ENCODE measurements around the gene FAM181B. TPM values are rescaled to one million over a fixed set of nuclear protein-coding genes. Genes with fewer than 3 reads are reported as not detected.

FAM181B gene, protein sequence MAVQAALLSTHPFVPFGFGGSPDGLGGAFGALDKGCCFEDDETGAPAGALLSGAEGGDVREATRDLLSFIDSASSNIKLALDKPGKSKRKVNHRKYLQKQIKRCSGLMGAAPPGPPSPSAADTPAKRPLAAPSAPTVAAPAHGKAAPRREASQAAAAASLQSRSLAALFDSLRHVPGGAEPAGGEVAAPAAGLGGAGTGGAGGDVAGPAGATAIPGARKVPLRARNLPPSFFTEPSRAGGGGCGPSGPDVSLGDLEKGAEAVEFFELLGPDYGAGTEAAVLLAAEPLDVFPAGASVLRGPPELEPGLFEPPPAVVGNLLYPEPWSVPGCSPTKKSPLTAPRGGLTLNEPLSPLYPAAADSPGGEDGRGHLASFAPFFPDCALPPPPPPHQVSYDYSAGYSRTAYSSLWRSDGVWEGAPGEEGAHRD
- polyA plus RNA-seq, result 0.01 TPM in 2 of 3 replicates, not detected in the other
- not detected for polyA plus RNA-seq (2011; ENCODE audit: low read depth)
- 0.01 TPM in 1 of 2 replicates, not detected in the other for polyA plus RNA-seq (2011; cell fraction: cytosol; rRNA removed)
- not detected in 2 replicates for polyA plus RNA-seq (2011; cell fraction: nucleus; rRNA removed)
- polyA plus RNA-seq (2012; ENCODE audit: low replicate concordance), result 0.03 and 0.04 TPM in 2 replicates
- polyA minus RNA-seq, result not detected in 3 replicates
- not detected for polyA minus RNA-seq (2011; cell fraction: cytosol; rRNA and poly(A)+ RNA removed)
- polyA minus RNA-seq (2011; cell fraction: nucleus; rRNA and poly(A)+ RNA removed), result not detected in 2 replicates

DNA sequence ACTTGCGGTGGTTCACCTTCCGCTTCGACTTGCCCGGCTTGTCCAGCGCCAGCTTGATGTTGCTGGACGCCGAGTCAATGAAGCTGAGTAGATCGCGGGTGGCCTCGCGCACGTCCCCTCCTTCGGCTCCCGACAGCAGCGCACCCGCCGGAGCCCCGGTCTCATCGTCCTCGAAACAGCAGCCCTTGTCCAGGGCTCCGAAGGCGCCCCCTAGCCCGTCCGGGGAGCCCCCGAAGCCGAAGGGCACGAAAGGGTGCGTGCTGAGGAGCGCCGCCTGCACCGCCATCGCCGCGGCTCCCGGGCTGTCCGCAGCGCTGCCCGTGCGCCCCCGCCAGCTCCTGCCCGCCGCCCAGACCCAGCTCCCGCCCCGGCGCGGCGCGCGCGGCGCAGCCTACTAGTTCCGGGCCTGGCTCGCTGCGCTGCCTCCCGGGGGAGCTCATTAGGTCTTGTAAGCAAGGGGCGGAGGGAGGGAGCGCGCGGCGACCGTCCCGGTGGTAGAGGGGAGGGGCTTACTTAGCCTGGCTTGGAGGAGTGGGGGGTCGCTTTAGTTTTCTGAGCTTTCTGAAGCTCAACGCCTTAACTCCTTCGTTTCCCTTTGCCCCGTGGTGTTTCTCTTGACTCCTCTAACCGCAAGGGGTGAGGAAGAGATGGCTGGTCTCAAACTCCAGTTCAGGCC is at the start of gene FAM181B:
Gene FAM181B, minus strand, starts transcription at position 421 of the 676 bp plus-strand sequence. Its CDS starts 135 bp downstream, at position 286.
- FAIRE-seq, result no peak

DNA sequence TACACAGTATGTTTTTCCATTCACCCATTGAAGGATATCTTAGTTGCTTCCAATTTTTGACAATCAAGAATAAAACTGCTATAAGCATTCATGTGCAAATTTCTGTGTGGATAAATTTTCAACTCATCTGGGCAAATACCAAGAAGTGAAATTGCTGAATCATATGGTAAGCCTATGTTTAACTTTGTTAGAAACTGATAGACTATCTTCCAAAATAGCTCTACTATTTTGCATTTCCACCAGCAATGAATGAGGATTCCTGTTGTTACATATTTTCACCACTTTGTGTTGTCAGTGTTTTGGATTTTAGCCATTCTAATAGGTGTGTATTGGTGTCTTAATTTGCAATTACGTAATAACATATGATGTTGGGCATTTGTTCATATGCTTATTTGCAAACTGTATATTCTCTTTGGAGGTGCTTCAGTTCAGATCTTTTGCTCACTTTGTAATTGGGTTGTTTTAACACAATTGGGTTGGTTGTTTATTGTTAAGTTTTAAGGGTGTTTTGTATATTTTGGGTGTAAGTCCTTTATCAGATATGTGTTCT is 49.2 kb upstream of the FAM181B start:
- Histone ChIP-seq H3K4me1 (ENCODE audit: control insufficient read depth, extremely low read depth, insufficient read depth, low read length) (no peaks in the 10 kb centered on the region), H3K27me3 (ENCODE audit: control insufficient read depth, extremely low read depth, insufficient read depth, low read length) (no peaks in the 10 kb centered on the region), H3K27ac (ENCODE audit: control insufficient read depth, insufficient read depth, low read length) (no peak overlapping the region), H3K79me2 (ENCODE audit: control insufficient read depth, insufficient read depth, low read length) (no peaks in the 10 kb centered on the region), H4K20me1 (ENCODE audit: control insufficient read depth, extremely low read depth, insufficient read depth, low read length) (no peaks in the 10 kb centered on the region), H3K36me3 (ENCODE audit: control insufficient read depth in 2 of 2, extremely low read depth in 1 of 2, insufficient read depth in 2 of 2, low read length in 2 of 2) (no peaks in the 10 kb centered on the region), H3K4me2 (ENCODE audit: control insufficient read depth, extremely low read depth, insufficient read depth, low read depth, low read length) (no peak overlapping the region), H2AFZ (ENCODE audit: control insufficient read depth, low read length) (no peak overlapping the region), H3K9me3 (ENCODE audit: control insufficient read depth, low read depth, low read length) (no peaks in the 10 kb centered on the region), H3K4me3 (ENCODE audit: control insufficient read depth in 2 of 3, extremely low read depth in 1 of 3, insufficient read depth in 2 of 3, low read depth in 1 of 3, low read length in 3 of 3) (no peak overlapping the region), H3K9ac (ENCODE audit: control insufficient read depth, extremely low read depth, insufficient read depth, low read length) (no peak overlapping the region), H3K9me1 (ENCODE audit: control insufficient read depth, extremely low read depth, insufficient read depth, low read length) (no peaks in the 10 kb centered on the region)
- DNase-seq (ENCODE audit: low read depth, low spot score) (no peak), FAIRE-seq (no peak)
- no peak for TF ChIP-seq EZH2 (IDR thresholded peaks at IDR 0.05; ENCODE audit: low read length)
- TF ChIP-seq, protein P1, sequence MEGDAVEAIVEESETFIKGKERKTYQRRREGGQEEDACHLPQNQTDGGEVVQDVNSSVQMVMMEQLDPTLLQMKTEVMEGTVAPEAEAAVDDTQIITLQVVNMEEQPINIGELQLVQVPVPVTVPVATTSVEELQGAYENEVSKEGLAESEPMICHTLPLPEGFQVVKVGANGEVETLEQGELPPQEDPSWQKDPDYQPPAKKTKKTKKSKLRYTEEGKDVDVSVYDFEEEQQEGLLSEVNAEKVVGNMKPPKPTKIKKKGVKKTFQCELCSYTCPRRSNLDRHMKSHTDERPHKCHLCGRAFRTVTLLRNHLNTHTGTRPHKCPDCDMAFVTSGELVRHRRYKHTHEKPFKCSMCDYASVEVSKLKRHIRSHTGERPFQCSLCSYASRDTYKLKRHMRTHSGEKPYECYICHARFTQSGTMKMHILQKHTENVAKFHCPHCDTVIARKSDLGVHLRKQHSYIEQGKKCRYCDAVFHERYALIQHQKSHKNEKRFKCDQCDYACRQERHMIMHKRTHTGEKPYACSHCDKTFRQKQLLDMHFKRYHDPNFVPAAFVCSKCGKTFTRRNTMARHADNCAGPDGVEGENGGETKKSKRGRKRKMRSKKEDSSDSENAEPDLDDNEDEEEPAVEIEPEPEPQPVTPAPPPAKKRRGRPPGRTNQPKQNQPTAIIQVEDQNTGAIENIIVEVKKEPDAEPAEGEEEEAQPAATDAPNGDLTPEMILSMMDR (optimal IDR thresholded peaks at IDR 0.05 in 1 of 3, IDR thresholded peaks at IDR 0.05 in 1 of 3, conservative IDR thresholded peaks at IDR 0.05 in 1 of 3; ENCODE audit: extremely low read depth in 1 of 3, insufficient read depth in 2 of 3, low read length in 3 of 3), result no peak
- dilution Hi-C loops (cut with MboI; ENCODE audit: extremely low pct_ligation_motif_present, low sequenced_read_pairs), result no loop called here

More for the DNA sequence above, at the start of gene FAM181B:
- no peaks in the 10 kb centered on the region for H3K79me2 ChIP-seq (ENCODE audit: control insufficient read depth, insufficient read depth, low read length)
- H2AFZ ChIP-seq (ENCODE audit: control insufficient read depth, low read length), result peak within 1 kb of the TSS; percentile 84
- H3K27me3 ChIP-seq (ENCODE audit: control insufficient read depth, extremely low read depth, insufficient read depth, low read length), result peaks cover 37% of the 10 kb centered on the region
- TF ChIP-seq EZH2 (IDR thresholded peaks at IDR 0.05; ENCODE audit: low read length), result peak; percentile 79
- TF ChIP-seq, protein P1 (optimal IDR thresholded peaks at IDR 0.05 in 1 of 3, IDR thresholded peaks at IDR 0.05 in 1 of 3, conservative IDR thresholded peaks at IDR 0.05 in 1 of 3; ENCODE audit: extremely low read depth in 1 of 3, insufficient read depth in 2 of 3, low read length in 3 of 3), result peak in 1 of 3 experiments; percentile 13
- H3K4me2 ChIP-seq (ENCODE audit: control insufficient read depth, extremely low read depth, insufficient read depth, low read depth, low read length), result peak within 1 kb of the TSS; percentile 76
- H3K4me1 ChIP-seq (ENCODE audit: control insufficient read depth, extremely low read depth, insufficient read depth, low read length), result no peaks in the 10 kb centered on the region
- H3K36me3 ChIP-seq (ENCODE audit: control insufficient read depth in 2 of 2, extremely low read depth in 1 of 2, insufficient read depth in 2 of 2, low read length in 2 of 2), result no peaks in the 10 kb centered on the region
- H3K9me3 ChIP-seq (ENCODE audit: control insufficient read depth, low read depth, low read length), result no peaks in the 10 kb centered on the region
- dilution Hi-C loops (cut with MboI; ENCODE audit: extremely low pct_ligation_motif_present, low sequenced_read_pairs), result no loop called here
- DNase-seq (ENCODE audit: low read depth, low spot score), result no peak
- peak within 1 kb of the TSS; percentile 43 to 59 (median 52) for H3K4me3 ChIP-seq (ENCODE audit: control insufficient read depth in 2 of 3, extremely low read depth in 1 of 3, insufficient read depth in 2 of 3, low read depth in 1 of 3, low read length in 3 of 3)
- H3K9ac ChIP-seq (ENCODE audit: control insufficient read depth, extremely low read depth, insufficient read depth, low read length), result no peak within 1 kb of the TSS
- H3K27ac ChIP-seq (ENCODE audit: control insufficient read depth, insufficient read depth, low read length), result no peak within 1 kb of the TSS
- H4K20me1 ChIP-seq (ENCODE audit: control insufficient read depth, extremely low read depth, insufficient read depth, low read length), result no peaks in the 10 kb centered on the region
- H3K9me1 ChIP-seq (ENCODE audit: control insufficient read depth, extremely low read depth, insufficient read depth, low read length), result no peaks in the 10 kb centered on the region
